Fibroblast of lung (primary cell): ENCODE results near the gene YKT6. TPM values are rescaled to one million over a fixed set of nuclear protein-coding genes. Genes with fewer than 3 reads are reported as not detected.

Source experiments
- DNase-seq, 2 donors: peaks; one replicate each; pipeline versions ENCODE4 v3.0.0 to v3.0.0-alpha.2; 2010; ENCODE audit warnings: low read depth in 2 of 2
- H2AFZ ChIP-seq: 2 replicates; pipeline ENCODE4 v1.5.1; 2012; ENCODE audit warnings: low read length, control low read depth, inconsistent platforms
- H3K27ac ChIP-seq: 2 replicates; pipeline ENCODE4 v1.5.1; 2011; ENCODE audit warnings: low read length, control low read depth; ENCODE audit not compliant: insufficient read depth
- H3K27me3 ChIP-seq: 2 replicates; pipeline ENCODE4 v1.5.1; 2011; ENCODE audit warnings: mild to moderate bottlenecking, low read length; ENCODE audit not compliant: control insufficient read depth, insufficient read depth
- H3K36me3 ChIP-seq: 2 replicates; pipeline ENCODE4 v1.5.1; 2011; ENCODE audit warnings: low read length; ENCODE audit not compliant: control insufficient read depth, insufficient read depth
- H3K4me1 ChIP-seq: 2 replicates; pipeline ENCODE4 v1.5.1; 2011; ENCODE audit warnings: low read length; ENCODE audit not compliant: control insufficient read depth, insufficient read depth; ENCODE audit errors: extremely low read depth
- H3K4me2 ChIP-seq: 2 replicates; pipeline ENCODE4 v1.5.1; 2011; ENCODE audit warnings: low read length, control low read depth; ENCODE audit not compliant: insufficient read depth; ENCODE audit errors: extremely low read depth
- H3K4me3 ChIP-seq, 4 experiments: fragments of 200-600 bp in 1 of 4; sonication (generic) in 1 of 4; replicated peaks in 1 of 4; 2 replicates each; pipeline ENCODE4 v1.5.1; 2011 to 2016; ENCODE audit warnings: low read length in 4 of 4, low read depth in 3 of 4, mild to moderate bottlenecking in 3 of 4, control low read depth in 2 of 4, inconsistent platforms in 1 of 4, mixed read lengths in 1 of 4; ENCODE audit not compliant: insufficient read depth in 1 of 4; ENCODE audit errors: control extremely low read depth in 1 of 4
- H3K79me2 ChIP-seq: 2 replicates; pipeline ENCODE4 v1.5.1; 2012; ENCODE audit warnings: mild to moderate bottlenecking, low read length, inconsistent platforms; ENCODE audit not compliant: control insufficient read depth, insufficient read depth
- H3K9ac ChIP-seq: 2 replicates; pipeline ENCODE4 v1.5.1; 2011; ENCODE audit warnings: mild to moderate bottlenecking, low read length, control low read depth; ENCODE audit not compliant: insufficient read depth
- H3K9me3 ChIP-seq: 2 replicates; pipeline ENCODE4 v1.5.1; 2012; ENCODE audit warnings: low read depth, low read length; ENCODE audit not compliant: control insufficient read depth, insufficient read depth
- H4K20me1 ChIP-seq: 2 replicates; pipeline ENCODE4 v1.5.1; 2011; ENCODE audit warnings: low read length; ENCODE audit not compliant: control insufficient read depth, insufficient read depth; ENCODE audit errors: extremely low read depth
- EZH2 ChIP-seq: IDR thresholded peaks from 2 replicates; pipeline ENCODE4 v1.5.1; 2012; ENCODE audit warnings: low read length, control low read depth, mild to moderate bottlenecking; ENCODE audit errors: missing control alignments
- polyA plus RNA-seq, 2 donors: library from polyadenylated mRNA; depleted of rRNA in 1 of 2; stranded (reverse) in 1 of 2; unstranded in 1 of 2; fragments of >200 nt; gene quantifications; 2 replicates each; pipeline ENCODE4 v1.2.1, GENCODE V29; 2011 to 2012; ENCODE audit warnings: missing spikeins in 1 of 2
- total RNA-seq: library from RNA; depleted of rRNA; stranded (reverse); fragments of >200 nt; gene quantifications from 2 replicates; pipeline ENCODE4 v1.2.1, GENCODE V29; 2014
- TF ChIP-seq, protein P1 (sequence below), 2 donors: IDR thresholded peaks in 1 of 2; conservative IDR thresholded peaks in 1 of 2; 1 replicate in 1 of 2; 2 replicates in 1 of 2; pipeline ENCODE4 v1.5.1; 2011 to 2012; ENCODE audit warnings: low read length in 2 of 2, control low read depth in 1 of 2, inconsistent platforms in 1 of 2, low read depth in 1 of 2, mild to moderate bottlenecking in 1 of 2

The YKT6 gene
- total and polyA plus RNA-seq, 2 donors (not counting 1 experiment from before 2014, with no cell fraction given), result 90.0 to 99.0 TPM

DNA sequence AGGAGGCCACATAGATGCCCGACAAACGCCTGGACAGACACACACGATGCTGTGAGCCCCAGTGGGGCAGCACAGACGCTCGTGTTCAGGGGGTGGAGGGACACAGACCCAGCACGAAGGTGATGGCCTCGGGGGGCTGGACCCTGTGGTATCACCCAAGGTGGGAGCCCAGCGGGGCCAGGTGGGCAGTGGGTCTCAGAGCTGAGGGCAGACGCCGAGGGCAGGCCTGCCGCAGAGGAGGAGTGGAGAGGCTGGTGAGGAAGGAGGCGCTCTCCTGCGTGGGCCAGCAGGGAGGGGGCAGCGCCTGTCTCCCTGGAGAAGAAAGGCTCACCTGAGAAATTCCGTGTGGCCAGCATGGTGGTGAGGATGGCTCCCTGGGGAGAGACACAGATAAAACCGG, 39.6 kb downstream of the YKT6 start:
- H3K4me3 ChIP-seq, result no peak overlapping the region
- no peak overlapping the region for H3K4me2 ChIP-seq
- H3K9me3 ChIP-seq, result no peaks in the 10 kb centered on the region
- no peaks in the 10 kb centered on the region for H3K36me3 ChIP-seq
- H3K4me1 ChIP-seq, result no peaks in the 10 kb centered on the region
- H2AFZ ChIP-seq, result no peak overlapping the region
- H3K27me3 ChIP-seq, result no peaks in the 10 kb centered on the region
- no peak overlapping the region for H3K27ac ChIP-seq
- DNase-seq, result no peak
- H3K79me2 ChIP-seq, result no peaks in the 10 kb centered on the region
- no peaks in the 10 kb centered on the region for H4K20me1 ChIP-seq
- H3K9ac ChIP-seq, result no peak overlapping the region
- TF ChIP-seq EZH2, result no peak
- TF ChIP-seq, protein P1, sequence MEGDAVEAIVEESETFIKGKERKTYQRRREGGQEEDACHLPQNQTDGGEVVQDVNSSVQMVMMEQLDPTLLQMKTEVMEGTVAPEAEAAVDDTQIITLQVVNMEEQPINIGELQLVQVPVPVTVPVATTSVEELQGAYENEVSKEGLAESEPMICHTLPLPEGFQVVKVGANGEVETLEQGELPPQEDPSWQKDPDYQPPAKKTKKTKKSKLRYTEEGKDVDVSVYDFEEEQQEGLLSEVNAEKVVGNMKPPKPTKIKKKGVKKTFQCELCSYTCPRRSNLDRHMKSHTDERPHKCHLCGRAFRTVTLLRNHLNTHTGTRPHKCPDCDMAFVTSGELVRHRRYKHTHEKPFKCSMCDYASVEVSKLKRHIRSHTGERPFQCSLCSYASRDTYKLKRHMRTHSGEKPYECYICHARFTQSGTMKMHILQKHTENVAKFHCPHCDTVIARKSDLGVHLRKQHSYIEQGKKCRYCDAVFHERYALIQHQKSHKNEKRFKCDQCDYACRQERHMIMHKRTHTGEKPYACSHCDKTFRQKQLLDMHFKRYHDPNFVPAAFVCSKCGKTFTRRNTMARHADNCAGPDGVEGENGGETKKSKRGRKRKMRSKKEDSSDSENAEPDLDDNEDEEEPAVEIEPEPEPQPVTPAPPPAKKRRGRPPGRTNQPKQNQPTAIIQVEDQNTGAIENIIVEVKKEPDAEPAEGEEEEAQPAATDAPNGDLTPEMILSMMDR (conservative IDR thresholded peaks at IDR 0.05 in 1 of 2, IDR thresholded peaks at IDR 0.05 in 1 of 2; ENCODE audit: low read depth in 1 of 2, low read length in 2 of 2), result no peak

- Histone ChIP-seq H3K4me2 (peak overlapping the region; percentile 35), H3K9ac (no peak overlapping the region), H2AFZ (peak overlapping the region; percentile 69), H3K4me3 (no peak overlapping the region), H3K79me2 (no peaks in the 10 kb centered on the region), H3K4me1 (no peaks in the 10 kb centered on the region), H3K27ac (no peak overlapping the region), H3K9me3 (no peaks in the 10 kb centered on the region), H3K36me3 (no peaks in the 10 kb centered on the region), H4K20me1 (no peaks in the 10 kb centered on the region), H3K27me3 (no peaks in the 10 kb centered on the region)
- peak; percentile 63 to 83 for DNase-seq
- no peak for TF ChIP-seq EZH2
- TF ChIP-seq, protein P1 (conservative IDR thresholded peaks at IDR 0.05 in 1 of 2, IDR thresholded peaks at IDR 0.05 in 1 of 2; ENCODE audit: low read depth in 1 of 2, low read length in 2 of 2), result peak; percentile 87 to 92
Observed at GRCh38 chr7:44240983-44241510, 40.3 kb downstream of the YKT6 start.

DNA sequence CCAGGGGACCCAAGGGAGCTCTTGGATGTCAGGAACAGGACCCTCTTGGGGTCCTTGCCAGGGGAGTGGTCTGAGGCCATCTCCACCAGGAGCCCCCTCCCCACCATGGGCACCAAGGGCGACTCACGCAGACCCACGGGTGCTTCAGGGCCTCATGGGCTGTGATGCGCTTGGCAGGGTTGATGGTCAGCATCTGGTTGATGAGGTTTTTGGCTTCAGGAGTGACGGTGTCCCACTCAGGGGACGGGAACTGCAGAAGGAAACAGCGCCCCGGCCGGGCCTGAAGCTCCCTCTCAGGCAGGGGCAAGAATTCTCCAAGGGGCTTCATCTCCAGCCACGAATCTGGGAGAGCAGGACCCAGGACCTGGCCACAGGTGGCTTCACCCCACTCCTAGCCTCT, 41.3 kb downstream of the YKT6 start:
- no peak overlapping the region for H3K4me2 ChIP-seq
- no peaks in the 10 kb centered on the region for H3K4me1 ChIP-seq
- DNase-seq, result no peak
- H3K27ac ChIP-seq, result no peak overlapping the region
- no peak overlapping the region for H3K9ac ChIP-seq
- TF ChIP-seq, protein P1 (conservative IDR thresholded peaks at IDR 0.05 in 1 of 2, IDR thresholded peaks at IDR 0.05 in 1 of 2; ENCODE audit: low read depth in 1 of 2, low read length in 2 of 2), result no peak
- TF ChIP-seq EZH2, result no peak
- H3K36me3 ChIP-seq, result no peaks in the 10 kb centered on the region
- H3K9me3 ChIP-seq, result no peaks in the 10 kb centered on the region
- H3K79me2 ChIP-seq, result no peaks in the 10 kb centered on the region
- no peaks in the 10 kb centered on the region for H3K27me3 ChIP-seq
- H4K20me1 ChIP-seq, result no peaks in the 10 kb centered on the region
- H2AFZ ChIP-seq, result no peak overlapping the region
- no peak overlapping the region for H3K4me3 ChIP-seq
